Panc1 (cell line): ENCODE data around the gene SUSD2.

ENCODE experiments used
- POLR2AphosphoS5 ChIP-seq: IDR thresholded peaks from 2 replicates; pipeline ENCODE4 v1.6.1; 2012; ENCODE audit warnings: mild to moderate bottlenecking, low read depth, low read length, moderate library complexity
- TCF7L2 ChIP-seq: IDR thresholded peaks from 2 replicates; pipeline ENCODE4 v1.6.1; 2011; ENCODE audit warnings: mild to moderate bottlenecking, low read depth, low read length, inconsistent platforms
- TF ChIP-seq, protein P1 (sequence below): fragments of 450-650 bp; IDR thresholded peaks from 2 replicates; pipeline ENCODE4 v1.5.1; 2017; ENCODE audit warnings: mild to moderate bottlenecking
- TF ChIP-seq, protein P2 (sequence below), 2 experiments: IDR thresholded peaks; 2 replicates each; pipeline ENCODE4 v1.6.1; 2011 to 2012; ENCODE audit warnings: low read depth in 2 of 2, control low read depth in 1 of 2, low read length in 1 of 2, mild to moderate bottlenecking in 1 of 2, moderate library complexity in 1 of 2; ENCODE audit not compliant: insufficient read depth in 1 of 2

DNA sequence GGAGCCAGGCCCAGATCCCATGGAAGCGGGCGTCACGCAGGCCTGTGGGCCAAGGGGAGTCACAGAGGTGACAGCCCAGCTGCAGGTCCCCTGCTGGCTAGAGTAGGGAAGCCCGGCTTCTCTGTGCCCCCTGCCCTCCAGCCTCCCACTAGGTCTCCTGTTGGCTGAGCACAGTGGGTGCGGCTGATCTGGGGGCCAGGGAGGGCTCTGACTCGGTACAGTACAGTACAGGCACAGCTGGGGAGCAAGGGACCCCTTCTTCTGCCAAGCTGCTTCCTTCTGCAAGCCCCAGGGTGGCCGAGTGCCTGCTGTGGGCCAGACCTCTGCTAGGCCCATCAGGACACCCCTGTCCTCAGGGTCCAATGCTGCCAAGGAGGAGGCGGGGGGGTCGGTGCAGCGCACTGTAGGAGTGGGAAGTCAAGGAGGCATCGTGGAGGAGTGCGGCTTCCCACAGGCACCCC, 10.1 kb downstream of the SUSD2 start:
- TF ChIP-seq, protein P1, sequence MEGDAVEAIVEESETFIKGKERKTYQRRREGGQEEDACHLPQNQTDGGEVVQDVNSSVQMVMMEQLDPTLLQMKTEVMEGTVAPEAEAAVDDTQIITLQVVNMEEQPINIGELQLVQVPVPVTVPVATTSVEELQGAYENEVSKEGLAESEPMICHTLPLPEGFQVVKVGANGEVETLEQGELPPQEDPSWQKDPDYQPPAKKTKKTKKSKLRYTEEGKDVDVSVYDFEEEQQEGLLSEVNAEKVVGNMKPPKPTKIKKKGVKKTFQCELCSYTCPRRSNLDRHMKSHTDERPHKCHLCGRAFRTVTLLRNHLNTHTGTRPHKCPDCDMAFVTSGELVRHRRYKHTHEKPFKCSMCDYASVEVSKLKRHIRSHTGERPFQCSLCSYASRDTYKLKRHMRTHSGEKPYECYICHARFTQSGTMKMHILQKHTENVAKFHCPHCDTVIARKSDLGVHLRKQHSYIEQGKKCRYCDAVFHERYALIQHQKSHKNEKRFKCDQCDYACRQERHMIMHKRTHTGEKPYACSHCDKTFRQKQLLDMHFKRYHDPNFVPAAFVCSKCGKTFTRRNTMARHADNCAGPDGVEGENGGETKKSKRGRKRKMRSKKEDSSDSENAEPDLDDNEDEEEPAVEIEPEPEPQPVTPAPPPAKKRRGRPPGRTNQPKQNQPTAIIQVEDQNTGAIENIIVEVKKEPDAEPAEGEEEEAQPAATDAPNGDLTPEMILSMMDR = no peak
- TF ChIP-seq POLR2AphosphoS5 (no peak), TCF7L2 (no peak)
- TF ChIP-seq, protein P2, sequence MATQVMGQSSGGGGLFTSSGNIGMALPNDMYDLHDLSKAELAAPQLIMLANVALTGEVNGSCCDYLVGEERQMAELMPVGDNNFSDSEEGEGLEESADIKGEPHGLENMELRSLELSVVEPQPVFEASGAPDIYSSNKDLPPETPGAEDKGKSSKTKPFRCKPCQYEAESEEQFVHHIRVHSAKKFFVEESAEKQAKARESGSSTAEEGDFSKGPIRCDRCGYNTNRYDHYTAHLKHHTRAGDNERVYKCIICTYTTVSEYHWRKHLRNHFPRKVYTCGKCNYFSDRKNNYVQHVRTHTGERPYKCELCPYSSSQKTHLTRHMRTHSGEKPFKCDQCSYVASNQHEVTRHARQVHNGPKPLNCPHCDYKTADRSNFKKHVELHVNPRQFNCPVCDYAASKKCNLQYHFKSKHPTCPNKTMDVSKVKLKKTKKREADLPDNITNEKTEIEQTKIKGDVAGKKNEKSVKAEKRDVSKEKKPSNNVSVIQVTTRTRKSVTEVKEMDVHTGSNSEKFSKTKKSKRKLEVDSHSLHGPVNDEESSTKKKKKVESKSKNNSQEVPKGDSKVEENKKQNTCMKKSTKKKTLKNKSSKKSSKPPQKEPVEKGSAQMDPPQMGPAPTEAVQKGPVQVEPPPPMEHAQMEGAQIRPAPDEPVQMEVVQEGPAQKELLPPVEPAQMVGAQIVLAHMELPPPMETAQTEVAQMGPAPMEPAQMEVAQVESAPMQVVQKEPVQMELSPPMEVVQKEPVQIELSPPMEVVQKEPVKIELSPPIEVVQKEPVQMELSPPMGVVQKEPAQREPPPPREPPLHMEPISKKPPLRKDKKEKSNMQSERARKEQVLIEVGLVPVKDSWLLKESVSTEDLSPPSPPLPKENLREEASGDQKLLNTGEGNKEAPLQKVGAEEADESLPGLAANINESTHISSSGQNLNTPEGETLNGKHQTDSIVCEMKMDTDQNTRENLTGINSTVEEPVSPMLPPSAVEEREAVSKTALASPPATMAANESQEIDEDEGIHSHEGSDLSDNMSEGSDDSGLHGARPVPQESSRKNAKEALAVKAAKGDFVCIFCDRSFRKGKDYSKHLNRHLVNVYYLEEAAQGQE (IDR thresholded peaks at IDR 0.05; ENCODE audit: insufficient read depth in 1 of 2, low read depth in 2 of 2, low read length in 1 of 2) = no peak
